H9 (cell line): Measurements from ENCODE around the gene PITHD1. TPM values are rescaled to one million over a fixed set of nuclear protein-coding genes. Genes with fewer than 3 reads are reported as not detected.

ENCODE experiments used
- DNase-seq: peaks from one replicate; pipeline ENCODE4 v3.0.0-alpha.2; 2017
- H2AFZ ChIP-seq: one replicate; pipeline ENCODE4 v1.6.1; 2013; ENCODE audit warnings: mild to moderate bottlenecking, low read length, control low read depth, moderate library complexity
- H2AK5ac ChIP-seq: 2 replicates; pipeline ENCODE4 v1.6.1; 2013; ENCODE audit warnings: low read length, control low read depth, mixed read lengths; ENCODE audit not compliant: insufficient read length
- H2BK120ac ChIP-seq: one replicate; pipeline ENCODE4 v1.6.1; 2013; ENCODE audit warnings: low read depth, mild to moderate bottlenecking, low read length, control low read depth, inconsistent platforms; ENCODE audit not compliant: poor library complexity, severe bottlenecking
- H2BK12ac ChIP-seq: 2 replicates; pipeline ENCODE4 v1.6.1; 2013; ENCODE audit warnings: low read length, control low read depth, mixed read lengths, low read depth; ENCODE audit not compliant: insufficient read length
- H2BK15ac ChIP-seq: 2 replicates; pipeline ENCODE4 v1.6.1; 2013; ENCODE audit warnings: low read depth, low read length, control low read depth
- H2BK20ac ChIP-seq: one replicate; pipeline ENCODE4 v1.6.1; 2013; ENCODE audit warnings: low read depth, mild to moderate bottlenecking, low read length, control low read depth, inconsistent platforms; ENCODE audit not compliant: poor library complexity, severe bottlenecking
- H2BK5ac ChIP-seq: 2 replicates; pipeline ENCODE4 v1.6.1; 2013; ENCODE audit warnings: low read length, control low read depth, mixed read lengths; ENCODE audit not compliant: insufficient read length
- H3K14ac ChIP-seq: 2 replicates; pipeline ENCODE4 v1.6.1; 2013; ENCODE audit warnings: low read length, control low read depth; ENCODE audit not compliant: insufficient read depth
- H3K18ac ChIP-seq: 2 replicates; pipeline ENCODE4 v1.6.1; 2013; ENCODE audit warnings: low read depth, mild to moderate bottlenecking, mixed read lengths, low read length, control low read depth; ENCODE audit not compliant: insufficient read length
- H3K23ac ChIP-seq: 2 replicates; pipeline ENCODE4 v1.6.1; 2013; ENCODE audit warnings: low read length, control low read depth, mixed read lengths, low read depth; ENCODE audit not compliant: insufficient read length
- H3K23me2 ChIP-seq: 2 replicates; pipeline ENCODE4 v1.6.1; 2013; ENCODE audit warnings: low read depth, mild to moderate bottlenecking, mixed read lengths, low read length, control low read depth; ENCODE audit not compliant: insufficient read length, poor library complexity, severe bottlenecking
- H3K27ac ChIP-seq: 2 replicates; pipeline ENCODE4 v1.5.1; 2013; ENCODE audit warnings: low read length, control low read depth, mixed read lengths, low read depth; ENCODE audit not compliant: insufficient read length
- H3K27me3 ChIP-seq: 2 replicates; pipeline ENCODE4 v1.6.1; 2013; ENCODE audit warnings: low read length, control low read depth, inconsistent platforms; ENCODE audit not compliant: insufficient read depth
- H3K4ac ChIP-seq: 2 replicates; pipeline ENCODE4 v1.6.1; 2013; ENCODE audit warnings: low read depth, mild to moderate bottlenecking, control low read depth, inconsistent platforms, low read length, moderate library complexity
- H3K4me1 ChIP-seq: 2 replicates; pipeline ENCODE4 v1.6.1; 2013; ENCODE audit warnings: low read length, control low read depth, inconsistent platforms; ENCODE audit not compliant: insufficient read depth
- H3K4me2 ChIP-seq: 2 replicates; pipeline ENCODE4 v1.6.1; 2013; ENCODE audit warnings: low read length, control low read depth, mixed read lengths; ENCODE audit not compliant: insufficient read length, insufficient read depth
- H3K56ac ChIP-seq: 2 replicates; pipeline ENCODE4 v1.6.1; 2013; ENCODE audit warnings: low read depth, mild to moderate bottlenecking, mixed read lengths, low read length, control low read depth; ENCODE audit not compliant: insufficient read length
- H3K79me1 ChIP-seq: 2 replicates; pipeline ENCODE4 v1.6.1; 2013; ENCODE audit warnings: low read depth, mild to moderate bottlenecking, moderate library complexity, low read length, control low read depth, inconsistent platforms; ENCODE audit not compliant: insufficient read depth, poor library complexity, severe bottlenecking
- H3K79me2 ChIP-seq: 2 replicates; pipeline ENCODE4 v1.6.1; 2013; ENCODE audit warnings: low read length, control low read depth, inconsistent platforms; ENCODE audit not compliant: insufficient read depth
- H3K9ac ChIP-seq: 2 replicates; pipeline ENCODE4 v1.6.1; 2013; ENCODE audit warnings: low read length, control low read depth, mixed read lengths; ENCODE audit not compliant: insufficient read length; ENCODE audit errors: extremely low read depth
- H3K9me3 ChIP-seq: one replicate; pipeline ENCODE4 v1.6.1; 2013; ENCODE audit warnings: low read depth, low read length, inconsistent platforms; ENCODE audit not compliant: control insufficient read depth
- H3T11ph ChIP-seq: one replicate; pipeline ENCODE4 v1.6.1; 2013; ENCODE audit warnings: mild to moderate bottlenecking, low read length, control low read depth, inconsistent platforms
- H4K20me1 ChIP-seq: one replicate; pipeline ENCODE4 v1.6.1; 2013; ENCODE audit not compliant: control insufficient read depth, insufficient read length, insufficient read depth
- H4K5ac ChIP-seq: 2 replicates; pipeline ENCODE4 v1.6.1; 2013; ENCODE audit warnings: low read depth, mild to moderate bottlenecking, mixed read lengths, low read length, control low read depth; ENCODE audit not compliant: insufficient read length
- H4K8ac ChIP-seq: replicated peaks from 2 replicates; pipeline ENCODE4 v1.6.1; 2013; ENCODE audit warnings: low read length, control low read depth, mixed read lengths, low read depth; ENCODE audit not compliant: insufficient read length
- H4K91ac ChIP-seq: 2 replicates; pipeline ENCODE4 v1.6.1; 2013; ENCODE audit warnings: low read depth, mild to moderate bottlenecking, moderate library complexity, mixed read lengths, low read length, control low read depth; ENCODE audit not compliant: insufficient read length
- H3K27ac Mint-ChIP-seq, 3 experiments: 2 replicates in 2 of 3; 3 replicates in 1 of 3; pipeline ENCODE4 v1.8.0; 2020 to 2021; ENCODE audit warnings: mixed read lengths in 3 of 3, mild to moderate bottlenecking in 1 of 3, moderate library complexity in 1 of 3
- H3K27me3 Mint-ChIP-seq: 2 replicates; pipeline ENCODE4 v1.8.0; 2021; ENCODE audit warnings: low read depth, mild to moderate bottlenecking, moderate library complexity, mixed read lengths
- H3K36me3 Mint-ChIP-seq, 3 experiments: 2 replicates in 2 of 3; 3 replicates in 1 of 3; pipeline ENCODE4 v1.8.0; 2020 to 2021; ENCODE audit warnings: low read depth in 3 of 3, mixed read lengths in 3 of 3; ENCODE audit not compliant: insufficient read depth in 1 of 3
- H3K4me1 Mint-ChIP-seq, 2 experiments: 2 replicates each; pipeline ENCODE4 v1.8.0; 2020; ENCODE audit warnings: mixed read lengths in 2 of 2
- H3K4me3 Mint-ChIP-seq, 2 experiments: 2 replicates in 1 of 2; 3 replicates in 1 of 2; pipeline ENCODE4 v1.8.0; 2020 to 2021; ENCODE audit warnings: mild to moderate bottlenecking in 2 of 2, mixed read lengths in 2 of 2, moderate library complexity in 1 of 2
- H3K9me3 Mint-ChIP-seq, 2 experiments: 2 replicates in 1 of 2; 3 replicates in 1 of 2; pipeline ENCODE4 v1.8.0; 2020; ENCODE audit warnings: mild to moderate bottlenecking in 2 of 2, mixed read lengths in 2 of 2, moderate library complexity in 1 of 2
- WGBS: extraction: QIAGEN DNeasy Blood & Tissue Kit; methylation state at CpG from one replicate; pipeline ENCODE4 v1.1.7; 2013; ENCODE audit warnings: missing lambda C conversion rate, low lambda C conversion rate, mixed read lengths; ENCODE audit not compliant: insufficient read length; ENCODE audit errors: extremely low coverage; 5-methylcytosine and 5-hydroxymethylcytosine counted together
- total RNA-seq: library from RNA; stranded (reverse); gene quantifications from 2 replicates; pipeline ENCODE4 v1.2.1, GENCODE V29; 2021
- TF ChIP-seq, protein P1 (sequence below): fragments of 200-600 bp; sonication (generic); conservative IDR thresholded peaks from 3 replicates; pipeline ENCODE4 v1.8.0; 2021; ENCODE audit warnings: antibody characterized with exemption, mild to moderate bottlenecking

The PITHD1 gene
- total RNA-seq, 1 experiment from 2014 or later = 92.0 TPM

DNA sequence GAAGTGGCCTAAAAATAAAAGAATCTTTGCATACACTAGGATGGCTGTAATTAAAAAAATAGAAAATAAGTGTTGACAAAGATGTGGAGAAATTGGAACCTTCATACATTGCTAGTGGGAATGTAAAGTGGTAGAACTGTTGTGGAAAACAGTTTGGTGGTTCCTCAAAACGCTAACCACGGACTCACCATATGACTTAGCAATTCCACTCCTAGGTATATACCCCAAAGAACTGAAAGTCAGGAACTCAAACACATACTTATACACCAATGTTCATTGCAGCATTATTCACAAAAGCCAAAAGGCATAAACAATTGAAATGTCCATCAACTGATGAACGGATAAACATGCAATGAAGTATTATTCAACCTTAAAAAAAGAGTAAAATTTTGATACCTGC lies 57.8 kb downstream of the PITHD1 start:
- no peak overlapping the region for H3K14ac ChIP-seq
- H4K5ac ChIP-seq = no peak overlapping the region
- H2BK20ac ChIP-seq = no peak overlapping the region
- no peak overlapping the region for H2BK15ac ChIP-seq
- peaks cover 9 to 11% of the 10 kb centered on the region in 2 experiments for H3K4me1 Mint-ChIP-seq
- no peak overlapping the region for H3K23ac ChIP-seq
- no peak overlapping the region for H2BK5ac ChIP-seq
- H3K9me3 Mint-ChIP-seq = no peaks in the 10 kb centered on the region
- no peak overlapping the region for H3K18ac ChIP-seq
- TF ChIP-seq, protein P1, sequence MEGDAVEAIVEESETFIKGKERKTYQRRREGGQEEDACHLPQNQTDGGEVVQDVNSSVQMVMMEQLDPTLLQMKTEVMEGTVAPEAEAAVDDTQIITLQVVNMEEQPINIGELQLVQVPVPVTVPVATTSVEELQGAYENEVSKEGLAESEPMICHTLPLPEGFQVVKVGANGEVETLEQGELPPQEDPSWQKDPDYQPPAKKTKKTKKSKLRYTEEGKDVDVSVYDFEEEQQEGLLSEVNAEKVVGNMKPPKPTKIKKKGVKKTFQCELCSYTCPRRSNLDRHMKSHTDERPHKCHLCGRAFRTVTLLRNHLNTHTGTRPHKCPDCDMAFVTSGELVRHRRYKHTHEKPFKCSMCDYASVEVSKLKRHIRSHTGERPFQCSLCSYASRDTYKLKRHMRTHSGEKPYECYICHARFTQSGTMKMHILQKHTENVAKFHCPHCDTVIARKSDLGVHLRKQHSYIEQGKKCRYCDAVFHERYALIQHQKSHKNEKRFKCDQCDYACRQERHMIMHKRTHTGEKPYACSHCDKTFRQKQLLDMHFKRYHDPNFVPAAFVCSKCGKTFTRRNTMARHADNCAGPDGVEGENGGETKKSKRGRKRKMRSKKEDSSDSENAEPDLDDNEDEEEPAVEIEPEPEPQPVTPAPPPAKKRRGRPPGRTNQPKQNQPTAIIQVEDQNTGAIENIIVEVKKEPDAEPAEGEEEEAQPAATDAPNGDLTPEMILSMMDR = no peak
- H3K4me3 Mint-ChIP-seq = no peak overlapping the region
- no peaks in the 10 kb centered on the region for H4K20me1 ChIP-seq
- no peak overlapping the region for H2AFZ ChIP-seq
- H3K4ac ChIP-seq = no peak overlapping the region
- peaks cover 14% of the 10 kb centered on the region for H3K27me3 Mint-ChIP-seq
- no peak for DNase-seq
- H2BK12ac ChIP-seq = no peak overlapping the region
- H3K36me3 Mint-ChIP-seq = no peaks in the 10 kb centered on the region
- no peaks in the 10 kb centered on the region for H3K79me1 ChIP-seq
- no peaks in the 10 kb centered on the region for H3K79me2 ChIP-seq
- H3K9me3 ChIP-seq = no peaks in the 10 kb centered on the region
- peaks cover 3% of the 10 kb centered on the region; the same call in 1 of the 2 replicates for H3K27me3 ChIP-seq
- H4K91ac ChIP-seq = no peak overlapping the region
- H4K8ac ChIP-seq = no peak overlapping the region
- H3K56ac ChIP-seq = no peak overlapping the region
- H2AK5ac ChIP-seq = no peak overlapping the region
- no peak overlapping the region for H3K27ac Mint-ChIP-seq
- no peak overlapping the region for H3T11ph ChIP-seq
- no peak overlapping the region for H3K27ac ChIP-seq
- no peak overlapping the region for H2BK120ac ChIP-seq
- no CpG with 5 or more reads among the region's 3 CpGs for WGBS
- no peak overlapping the region for H3K9ac ChIP-seq
- peaks cover 8% of the 10 kb centered on the region for H3K23me2 ChIP-seq
- no peak overlapping the region for H3K4me2 ChIP-seq
- no peaks in the 10 kb centered on the region; the same call in 1 of the 2 replicates for H3K4me1 ChIP-seq

Other genes with a start within 250 kb of the PITHD1 start
- 5.1 TPM in 2 replicates for gene E2F2, start 247.2 kb upstream of the PITHD1 start, total RNA-seq
- 113 and 119 TPM in 2 replicates for gene ID3, start 218.9 kb upstream of the PITHD1 start, total RNA-seq
- 1,617 and 1,618 TPM in 2 replicates for gene RPL11, start 86.6 kb upstream of the PITHD1 start, total RNA-seq
- gene ELOA, start 34.9 kb upstream of the PITHD1 start, total RNA-seq = 66.2 and 69.0 TPM in 2 replicates
- gene LYPLA2, start 12.7 kb downstream of the PITHD1 start, total RNA-seq = 118 and 125 TPM in 2 replicates
- 35.1 and 36.0 TPM in 2 replicates for gene GALE, start 22.3 kb downstream of the PITHD1 start, total RNA-seq
- gene HMGCL, start 47.0 kb downstream of the PITHD1 start, total RNA-seq = 14.0 and 15.9 TPM in 2 replicates
- 9.1 and 9.4 TPM in 2 replicates for gene FUCA1, start 89.9 kb downstream of the PITHD1 start, total RNA-seq
- not detected in 2 replicates for gene CNR2, start 134.9 kb downstream of the PITHD1 start, total RNA-seq
- gene PNRC2, start 181.4 kb downstream of the PITHD1 start, total RNA-seq = 86.0 and 87.6 TPM in 2 replicates
- 238 and 242 TPM in 2 replicates for gene SRSF10, start 201.9 kb downstream of the PITHD1 start, total RNA-seq